ENCODE measurements around the gene HHAT.

GRCh38 chr1:210685295-210685650 is 356.6 kb downstream of the HHAT start:
- TF ChIP-seq GATA3 (IDR thresholded peaks at IDR 0.05; ENCODE audit: low read depth, low read length) (no peak), GATA2 (IDR thresholded peaks at IDR 0.05; ENCODE audit: low read depth, low read length) (no peak)

Data from SH-SY5Y (cell line).